Fibroblast of skin of back (primary cell): ENCODE data around the gene LRRC28.

Experiments used
- DNase-seq: peaks from one replicate; pipeline ENCODE4 v3.0.0-alpha.2; 2013

LRRC28 gene

DNA sequence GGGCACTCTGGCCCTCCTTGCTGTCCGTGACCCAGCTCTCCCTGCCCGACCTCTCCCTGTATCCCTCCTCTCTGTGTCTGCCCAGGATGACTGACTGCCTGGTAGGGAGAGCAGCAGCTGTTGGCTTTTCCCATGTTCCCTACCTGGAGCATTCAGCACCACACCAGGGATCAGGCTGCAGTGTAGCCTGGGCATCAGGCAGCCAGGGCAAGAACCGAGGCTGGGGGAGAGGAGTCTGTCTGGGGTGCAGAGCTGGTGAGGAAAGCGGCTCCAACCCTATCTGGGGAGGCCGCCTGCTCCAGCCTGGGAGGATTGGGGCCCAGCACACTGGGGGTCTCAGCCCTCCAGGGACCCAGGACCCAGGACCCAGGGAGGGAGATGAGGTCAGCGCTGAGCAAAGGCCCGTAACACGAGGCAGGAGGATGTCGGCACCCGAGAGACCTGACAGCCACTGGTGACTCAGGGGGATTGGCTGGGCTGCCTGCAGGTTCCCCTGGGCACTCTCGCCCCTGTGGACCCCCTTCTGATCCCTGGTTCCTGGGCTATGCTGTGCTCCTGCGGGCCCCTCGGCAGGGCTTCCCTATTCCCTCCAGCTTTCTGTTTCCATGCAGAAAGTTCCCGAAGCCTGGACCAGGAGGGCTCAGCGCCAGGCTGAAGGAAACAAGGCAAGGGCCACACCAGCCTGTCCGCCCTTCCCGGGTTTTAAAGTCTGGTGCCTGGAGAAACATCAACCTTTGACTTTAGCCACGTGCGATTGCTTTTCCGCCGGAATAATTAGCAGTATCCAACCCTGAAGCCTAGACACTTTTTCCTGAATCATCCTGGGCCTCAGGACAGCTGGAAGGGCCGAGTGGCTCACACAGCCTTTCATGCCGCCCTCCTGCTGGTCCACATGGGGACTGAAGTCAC is 186.3 kb downstream of the LRRC28 start:
- no peak for DNase-seq

DNA sequence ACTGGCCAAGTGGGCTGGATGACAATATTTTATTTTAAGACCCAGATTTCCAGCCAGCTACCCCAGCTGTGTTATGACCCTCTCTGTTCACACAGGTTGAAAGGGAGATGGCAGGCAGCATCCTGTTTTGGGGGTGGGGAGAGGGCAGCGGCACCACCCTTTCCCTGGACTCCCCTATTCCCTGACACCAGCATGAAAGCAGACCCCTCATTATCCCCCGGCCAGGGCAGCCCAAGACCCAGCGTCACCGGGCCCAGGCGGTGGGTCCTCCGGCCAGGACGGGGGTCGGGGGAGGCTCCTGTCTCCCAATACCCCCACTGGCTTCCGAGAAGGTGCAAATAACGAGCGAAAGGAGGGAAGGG is 186.9 kb downstream of the LRRC28 start:
- DNase-seq, result no peak

DNA sequence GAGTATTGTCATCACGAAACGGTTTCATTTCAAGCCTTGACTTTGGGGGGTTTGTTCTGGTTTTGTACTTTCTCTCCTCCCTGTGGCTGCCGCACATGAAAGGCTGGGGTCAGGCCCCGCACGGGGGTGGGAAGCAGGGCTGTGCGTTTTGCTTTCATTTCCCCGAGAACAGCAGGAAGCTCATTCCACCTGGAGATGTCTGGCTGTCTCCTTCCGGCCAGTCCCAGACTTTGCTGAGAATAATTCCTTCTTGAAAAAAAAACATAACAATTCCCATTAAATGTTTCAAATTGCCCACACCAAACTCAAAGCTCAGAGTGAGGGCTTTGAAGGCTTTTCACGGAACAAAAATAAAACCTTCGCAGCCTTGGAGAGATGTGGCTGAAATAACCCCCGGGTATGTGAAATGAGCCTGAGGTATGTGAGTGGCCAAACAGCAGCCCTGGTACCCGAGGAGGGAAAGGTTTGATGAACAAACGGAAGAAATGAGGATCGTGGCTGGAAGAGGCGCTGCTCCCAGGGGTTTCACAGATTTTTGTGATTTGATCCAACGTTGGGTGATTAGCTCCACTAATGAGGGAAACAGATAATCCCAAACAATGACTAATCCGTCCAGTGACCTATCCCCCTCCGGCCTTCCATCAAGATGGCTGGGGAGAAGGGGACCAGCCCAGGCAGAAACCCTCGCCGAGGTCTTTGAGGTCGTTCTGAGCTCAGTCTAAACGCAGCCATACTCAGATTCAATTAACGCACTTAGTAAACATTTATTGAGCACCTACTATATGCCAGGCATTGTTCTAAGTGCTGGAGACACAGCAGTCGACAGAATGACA is 187.6 kb downstream of the LRRC28 start:
- DNase-seq, result no peak

DNA sequence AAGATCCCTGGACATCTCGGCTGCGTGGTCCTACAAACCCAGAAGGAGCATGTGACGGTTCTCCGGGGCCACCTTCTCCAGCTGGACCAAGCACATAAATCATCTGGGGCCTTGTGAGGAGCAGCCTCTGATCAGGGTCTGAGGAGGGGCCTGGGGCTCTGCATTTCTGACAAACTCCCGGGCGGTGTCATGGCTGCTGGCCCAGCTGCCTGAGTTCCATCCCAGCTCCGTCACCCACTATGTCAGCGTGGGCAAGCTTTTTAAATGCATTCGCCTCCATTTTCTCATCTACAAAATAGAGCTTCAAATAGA is 188.2 kb downstream of the LRRC28 start:
- DNase-seq, result no peak

DNA sequence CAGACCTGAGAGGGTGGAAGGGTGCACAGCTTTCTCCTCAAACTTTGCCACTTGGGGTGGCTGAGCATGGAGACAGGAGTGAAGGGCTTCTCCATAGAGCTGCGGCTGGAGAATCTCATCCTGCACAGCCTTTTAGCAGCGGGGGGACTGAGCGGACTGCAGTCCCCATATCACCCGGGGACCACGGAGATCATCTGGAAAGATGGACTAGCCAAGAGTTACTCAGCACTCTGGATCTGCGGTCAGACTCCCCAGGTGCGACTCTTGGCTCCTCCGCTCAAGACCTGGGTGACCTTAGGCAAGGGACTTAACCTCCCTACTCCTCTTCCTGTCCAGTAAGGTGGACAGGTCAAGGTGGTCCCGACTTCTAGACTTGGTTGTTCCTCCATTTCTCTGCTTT is 188.7 kb downstream of the LRRC28 start:
- DNase-seq, result no peak
